Muscle of back (tissue), 13 donors: ENCODE results near the gene ABLIM2. TPM values are rescaled to one million over a fixed set of nuclear protein-coding genes. Genes with fewer than 3 reads are reported as not detected.

ENCODE experiments used
- DNase-seq, 3 donors: peaks; one replicate each; pipeline versions ENCODE4 v3.0.0 to v3.0.0-alpha.2; 2013
- long read RNA-seq, 9 donors: transcript quantifications; one replicate each; lab custom pipeline, GENCODE V29; 2026
- polyA plus RNA-seq, 10 donors: library from polyadenylated mRNA; unstranded; fragments of 120-200 nt; gene quantifications; one replicate each; pipeline ENCODE4 v1.2.1, GENCODE V29; 2013; ENCODE audit not compliant: insufficient read length in 10 of 10

The ABLIM2 gene
- polyA plus RNA-seq, result 10 to 100 TPM in 6 of 10 donors, 1 to 10 TPM in 4; 2.5 to 20.6 (median 10.3) TPM
- long read RNA-seq, donor 1, result 0 reads
- long read RNA-seq, donor 2, result 0 reads
- long read RNA-seq, donor 3, result 0 reads
- long read RNA-seq, donor 4, result 0 reads
- long read RNA-seq, donor 5, partial matches to known transcripts, result 0 of 1 reads
- long read RNA-seq, donor 5, other reads (novel, unspliced or antisense), result 0 of 1 reads
- long read RNA-seq, donor 6, result 0 reads
- long read RNA-seq, donor 7, result 0 reads
- long read RNA-seq, donor 8, result 0 reads
- long read RNA-seq, donor 9, result 0 reads

- DNase-seq, result peak; percentile 96 to 99 (median 98)
Measured at GRCh38 chr4:8158710-8159536, at the start of gene ABLIM2. ABLIM2 (minus strand) TSS chr4:8158813; CDS start chr4:8158689, 124 bp downstream.

DNA sequence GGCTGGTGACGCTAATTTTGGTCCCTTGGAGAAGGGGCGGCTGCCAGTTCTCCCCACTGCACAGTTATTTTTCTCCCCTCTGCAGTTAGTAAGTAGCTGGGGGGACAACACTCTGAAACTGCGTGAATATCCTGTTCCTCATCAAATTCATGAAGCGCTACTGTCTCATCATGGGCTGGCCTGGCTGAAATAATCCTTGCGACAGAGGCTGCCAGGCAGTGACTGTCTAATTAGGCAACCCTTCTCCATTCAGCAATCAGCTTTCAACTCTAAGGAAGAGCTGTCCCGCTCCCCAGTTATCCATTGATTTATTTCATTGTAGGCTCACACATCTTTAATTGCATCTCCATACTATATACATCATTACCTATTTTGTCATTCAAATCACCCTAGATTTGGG is 48.7 kb upstream of the ABLIM2 start:
- no peak for DNase-seq

DNA sequence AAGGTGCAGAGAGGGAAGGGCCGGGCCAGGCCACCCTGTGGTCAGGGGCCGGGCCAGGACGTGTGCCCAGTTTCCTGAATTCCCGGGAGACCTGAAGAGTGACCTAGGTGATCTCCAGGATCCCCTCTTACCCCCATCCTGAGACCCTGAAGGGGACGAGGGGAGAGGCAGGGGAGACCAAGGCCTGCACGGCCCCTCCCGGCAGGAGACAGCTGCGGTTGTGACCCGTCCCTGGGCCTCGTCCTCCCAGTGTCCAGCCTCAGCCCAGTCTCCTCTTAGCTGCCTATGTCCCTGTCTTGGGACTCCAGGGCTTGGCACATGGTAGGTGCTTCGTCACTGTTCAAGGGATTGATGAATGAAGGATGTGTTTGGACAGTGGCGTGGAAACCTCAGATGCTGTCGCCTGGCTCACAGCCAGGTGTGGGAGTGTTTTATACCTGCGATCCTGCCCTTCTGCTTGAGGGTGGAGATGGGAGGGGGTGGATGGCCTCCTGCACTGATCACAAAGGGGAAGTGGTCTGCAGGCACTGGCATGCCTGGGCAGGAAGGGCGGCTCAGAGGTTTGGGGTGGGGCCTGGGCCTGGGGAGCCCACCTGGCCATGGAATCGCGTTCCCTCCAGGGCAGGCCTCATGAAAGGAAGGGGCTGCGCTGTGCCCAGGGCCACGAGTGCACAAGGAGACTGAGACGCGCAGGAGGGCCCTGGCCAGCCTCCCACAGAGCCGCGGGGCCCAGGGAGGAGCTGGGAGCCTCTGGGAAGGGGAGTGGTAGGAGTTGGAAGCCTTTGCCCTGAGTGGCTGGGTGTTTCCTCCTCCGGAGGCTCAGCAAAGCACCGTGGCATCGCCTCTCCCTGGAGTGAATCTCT is 47.4 kb upstream of the ABLIM2 start:
- DNase-seq, result no peak

- no peak for DNase-seq
Measured at GRCh38 chr4:8205241-8205707, 46.7 kb upstream of the ABLIM2 start.

GRCh38 chr4:8204576-8205227 is 46.1 kb upstream of the ABLIM2 start:
- no peak for DNase-seq

DNA sequence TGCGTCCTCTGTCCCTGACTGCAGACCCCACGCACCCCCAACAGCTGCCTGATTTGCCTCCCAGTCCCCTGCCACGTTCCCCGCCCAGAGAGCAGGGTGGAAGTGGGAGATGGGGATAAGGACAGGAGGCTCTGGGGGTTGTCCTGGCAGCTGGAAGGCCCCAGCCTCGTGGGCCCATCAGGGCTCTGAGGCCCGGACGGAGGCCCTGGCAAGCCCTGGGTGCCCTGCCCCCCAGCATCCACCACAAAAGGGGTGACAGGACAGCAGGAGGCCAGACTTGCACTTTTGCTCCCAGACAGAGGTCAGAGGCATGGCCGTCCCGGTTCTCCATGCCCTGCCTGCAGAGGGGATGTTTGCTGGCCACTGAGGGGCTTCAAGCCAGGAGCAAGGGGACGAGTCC is 45.2 kb upstream of the ABLIM2 start:
- no peak for DNase-seq

- no peak for DNase-seq
Measured at GRCh38 chr4:8203052-8203401, 44.4 kb upstream of the ABLIM2 start.

GRCh38 chr4:8202108-8203051 is 43.8 kb upstream of the ABLIM2 start:
- DNase-seq, result no peak

DNA sequence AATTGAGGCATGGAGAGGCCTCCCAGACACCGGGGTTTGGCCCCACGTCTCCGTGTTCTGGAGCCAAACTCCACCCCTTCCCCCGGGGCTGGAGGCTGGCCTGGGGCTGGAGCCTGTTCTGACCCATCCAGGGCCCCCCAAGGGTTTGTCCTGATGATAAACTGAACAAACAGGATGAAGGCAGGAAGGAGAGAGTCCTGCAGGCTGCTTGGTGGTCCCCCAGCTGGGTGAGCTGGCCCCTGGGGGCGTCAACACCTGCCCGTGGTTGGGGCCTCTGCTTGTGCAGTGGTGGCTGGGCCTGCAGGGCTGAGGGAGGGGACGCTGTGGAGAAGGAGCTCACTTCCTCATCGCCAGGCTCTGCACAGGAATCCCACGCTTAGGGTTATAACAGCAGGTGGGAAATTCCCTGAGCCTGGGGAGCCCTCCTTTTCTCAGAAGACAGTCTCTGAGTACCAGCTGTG is 42.7 kb upstream of the ABLIM2 start:
- DNase-seq, result peak in 1 of 3 donors; percentile 63

DNA sequence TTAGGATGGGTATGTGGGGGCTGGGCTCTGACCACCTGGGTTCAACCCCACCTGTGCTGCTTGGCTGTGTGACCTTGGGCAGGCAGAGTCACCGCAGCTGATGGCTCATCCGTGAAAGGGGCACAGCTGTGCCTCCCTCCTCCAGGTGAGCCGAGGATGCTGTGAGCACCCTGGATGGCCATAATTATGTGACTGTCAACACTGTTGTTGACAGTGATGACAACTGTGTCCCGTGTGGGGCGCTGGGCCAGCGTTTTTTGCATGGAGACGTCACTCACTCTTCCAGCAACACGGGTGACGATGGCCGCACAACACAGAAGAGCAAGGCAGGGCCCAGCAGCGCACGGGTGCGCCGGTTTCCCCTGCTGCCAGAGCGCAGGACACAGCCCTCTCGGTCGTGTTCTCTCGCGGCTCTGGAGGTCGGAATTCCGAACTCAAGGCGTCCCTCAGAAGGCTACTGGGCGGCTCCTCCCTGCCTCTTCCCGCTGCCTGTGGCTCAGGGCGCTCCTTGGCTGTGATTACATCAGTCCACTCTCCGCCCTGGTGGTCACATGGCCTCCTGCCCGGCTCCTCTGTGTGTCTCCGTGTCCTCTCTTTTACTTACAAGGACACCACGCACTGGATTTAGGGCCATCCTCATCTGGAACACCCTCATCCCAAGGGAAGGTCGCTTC is 41.8 kb upstream of the ABLIM2 start:
- peak in 1 of 3 donors; percentile 67 for DNase-seq

DNA sequence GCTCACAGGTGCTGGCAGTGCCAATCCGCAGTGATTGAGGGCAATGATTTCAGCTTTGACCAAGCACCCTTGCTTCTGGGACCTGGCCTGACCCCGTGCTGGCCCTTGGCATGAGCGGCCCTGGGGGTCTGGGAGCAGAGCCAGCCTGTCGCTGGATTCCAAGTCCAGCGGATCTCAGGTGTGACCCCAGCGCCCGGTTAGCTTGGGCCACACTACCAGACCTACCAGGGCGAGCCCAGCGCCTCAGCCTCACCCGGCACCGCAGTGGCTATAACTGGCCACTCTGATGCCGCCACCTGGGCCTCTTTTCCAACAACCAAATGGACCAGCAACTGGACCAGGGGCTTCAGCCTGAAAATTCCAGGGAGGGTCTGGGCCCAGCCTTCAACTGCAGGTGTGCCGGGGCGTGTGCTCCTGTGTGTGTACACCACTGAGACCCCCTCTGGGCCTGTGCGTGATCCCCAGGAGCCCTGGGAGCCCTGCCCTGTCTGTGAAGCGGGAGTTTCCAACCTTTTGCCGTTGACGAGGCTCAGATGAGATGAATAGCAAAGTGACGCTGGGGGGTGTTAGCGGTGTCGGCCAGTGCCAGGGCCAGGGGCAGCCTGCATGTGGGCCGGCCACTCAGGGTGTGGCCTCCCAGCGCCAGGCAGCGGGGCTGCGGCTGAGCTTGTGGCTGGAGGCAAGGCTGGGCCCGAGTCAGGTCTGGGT is 41.1 kb upstream of the ABLIM2 start:
- DNase-seq, result no peak

- DNase-seq, result peak; percentile 61 to 94 (median 82)
Measured at GRCh38 chr4:8198906-8199593, 40.4 kb upstream of the ABLIM2 start, which contains the start of gene SH3TC1. SH3TC1 (plus strand) TSS chr4:8199290; CDS start chr4:8205195, 5,905 bp downstream.

DNA sequence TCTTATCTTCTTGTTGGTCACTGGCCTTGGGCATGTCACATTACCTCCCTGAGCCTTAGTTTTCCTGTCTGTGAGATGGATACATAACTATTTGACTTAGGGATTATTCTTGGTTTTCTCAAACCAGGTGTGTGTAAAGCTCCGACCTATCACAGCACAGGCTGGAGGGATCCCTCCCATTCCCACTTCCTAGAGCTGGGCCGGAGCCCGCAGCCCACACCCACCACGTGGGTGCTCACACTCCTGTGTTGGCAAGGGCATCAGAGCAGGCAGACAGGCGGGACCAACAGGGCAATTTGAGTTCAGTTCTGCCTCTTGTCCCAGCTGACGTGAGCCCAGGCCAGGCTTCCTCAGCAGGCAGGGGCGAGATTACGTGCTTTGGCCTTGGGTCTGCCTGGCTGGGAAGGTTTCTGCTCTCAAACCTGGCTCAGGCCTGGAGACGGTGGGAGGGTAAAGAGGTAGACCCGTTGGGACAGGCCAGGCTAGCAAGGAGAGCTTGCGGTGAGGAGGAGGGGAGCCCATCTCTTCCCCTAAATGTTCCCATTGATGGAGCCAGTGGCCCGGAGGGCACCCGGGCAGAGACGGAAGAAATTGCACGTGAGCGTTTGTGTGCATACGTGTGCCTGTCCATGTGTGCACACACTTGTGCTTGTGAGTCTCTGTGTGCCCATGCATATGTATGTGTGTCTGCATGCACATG is 39.7 kb upstream of the ABLIM2 start:
- peak in 1 of 3 donors; percentile 55 for DNase-seq

DNA sequence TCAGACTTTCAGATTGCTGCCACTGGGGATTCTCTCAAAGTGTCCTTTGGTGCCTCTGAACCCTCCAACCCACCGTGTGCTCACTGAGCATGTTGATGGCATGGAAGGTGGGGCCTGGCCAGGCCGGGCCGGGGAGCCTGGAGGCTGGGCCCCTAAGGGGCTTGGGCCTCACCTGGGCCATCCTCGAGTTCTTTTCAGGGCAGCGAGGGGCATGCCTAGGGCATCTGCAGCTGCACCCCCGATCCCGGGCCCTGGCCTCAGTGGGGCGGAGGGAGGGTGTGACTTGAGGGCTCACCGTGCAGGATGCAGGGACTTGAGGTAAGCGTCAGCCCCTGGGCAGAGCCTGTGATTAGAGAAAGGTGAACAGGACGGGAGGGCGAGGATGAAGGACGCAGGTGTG is 38.9 kb upstream of the ABLIM2 start:
- DNase-seq, result no peak

DNA sequence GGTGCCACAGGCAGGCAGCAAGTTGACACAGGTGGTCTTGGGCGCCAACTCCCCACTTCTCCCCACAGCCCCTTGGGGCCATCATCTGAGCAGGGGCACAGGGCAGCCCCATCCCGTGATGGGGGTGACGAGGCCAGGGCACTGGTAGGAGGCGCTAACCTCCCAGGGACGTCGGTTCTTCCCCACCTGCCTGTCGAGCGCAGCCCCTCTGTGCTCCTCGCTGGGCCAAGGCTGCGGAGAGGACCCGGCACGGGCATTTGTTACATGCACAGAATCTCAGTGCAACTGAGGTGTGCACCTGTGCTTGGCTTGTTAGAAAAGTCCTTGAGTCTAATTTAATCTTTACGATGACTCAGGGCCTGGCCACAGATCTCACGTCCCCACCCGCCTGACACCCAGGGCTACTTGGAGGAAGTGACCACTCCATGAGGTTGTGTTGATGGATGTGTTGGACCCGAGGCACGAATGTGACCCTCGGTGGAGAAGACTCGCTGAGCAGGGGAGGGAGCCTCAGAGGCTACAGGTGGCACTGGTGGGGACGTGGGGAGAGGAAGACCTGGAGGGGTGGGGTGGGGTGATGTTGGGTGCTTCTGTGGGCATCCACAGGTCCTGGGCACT is 37.3 kb upstream of the ABLIM2 start:
- DNase-seq, result no peak

DNA sequence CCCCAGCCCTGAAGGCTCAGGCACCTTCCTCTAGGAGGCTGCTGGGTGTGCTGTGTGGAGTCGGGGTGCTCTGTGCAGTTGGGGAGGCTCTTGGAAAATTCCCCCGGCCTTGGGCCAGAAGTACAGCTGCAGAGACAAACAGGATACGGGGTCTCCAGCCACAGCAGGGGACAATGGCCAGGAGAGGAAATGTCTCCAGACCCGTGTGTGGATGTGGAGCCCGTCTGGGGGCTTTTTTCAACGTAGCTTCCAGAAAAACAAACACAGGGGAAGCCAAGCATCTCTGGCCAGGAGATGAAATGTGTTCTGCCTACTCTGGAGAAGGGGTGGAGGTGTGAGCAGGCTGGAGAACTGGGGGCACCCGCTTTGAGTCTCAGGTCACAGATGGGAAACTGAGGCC is 36.8 kb upstream of the ABLIM2 start:
- no peak for DNase-seq
